Endodermal cell (in vitro differentiated cells): Measurements from ENCODE around the gene SEZ6L. TPM values are rescaled to one million over a fixed set of nuclear protein-coding genes. Genes with fewer than 3 reads are reported as not detected.

Experiments
- DNase-seq: peaks from one replicate; pipeline ENCODE4 v3.0.0-alpha.2; 2017
- H3K27ac ChIP-seq: 2 replicates; pipeline ENCODE4 v1.5.1; 2013; ENCODE audit warnings: mild to moderate bottlenecking, low read depth, low read length, moderate library complexity
- H3K27me3 ChIP-seq: 2 replicates; pipeline ENCODE4 v1.6.1; 2013; ENCODE audit warnings: mild to moderate bottlenecking, low read length, moderate library complexity; ENCODE audit not compliant: insufficient read depth, control insufficient read depth, poor library complexity, severe bottlenecking
- H3K36me3 ChIP-seq: 2 replicates; pipeline ENCODE4 v1.7.0; 2013; ENCODE audit warnings: mild to moderate bottlenecking, low read length, moderate library complexity; ENCODE audit not compliant: control insufficient read depth, insufficient read depth
- H3K4me1 ChIP-seq: one replicate; pipeline ENCODE4 v1.7.0; 2013; ENCODE audit warnings: low read length; ENCODE audit not compliant: control insufficient read depth, insufficient read depth
- H3K4me3 ChIP-seq: 2 replicates; pipeline ENCODE4 v1.5.1; 2013; ENCODE audit warnings: mild to moderate bottlenecking, low read length, moderate library complexity
- H3K9ac ChIP-seq: 2 replicates; pipeline ENCODE4 v1.6.1; 2013; ENCODE audit warnings: mild to moderate bottlenecking, low read length, moderate library complexity; ENCODE audit not compliant: poor library complexity, severe bottlenecking; ENCODE audit errors: extremely low read depth
- H3K9me3 ChIP-seq: 2 replicates; pipeline ENCODE4 v1.6.1; 2013; ENCODE audit warnings: mild to moderate bottlenecking, low read length, moderate library complexity; ENCODE audit not compliant: control insufficient read depth
- H3K27ac Mint-ChIP-seq: 2 replicates; pipeline ENCODE4 v1.8.0; 2020; ENCODE audit warnings: mixed read lengths
- H3K27me3 Mint-ChIP-seq: 2 replicates; pipeline ENCODE4 v1.8.0; 2021; ENCODE audit warnings: mild to moderate bottlenecking, mixed read lengths; ENCODE audit not compliant: insufficient read depth
- H3K36me3 Mint-ChIP-seq: 2 replicates; pipeline ENCODE4 v1.8.0; 2020; ENCODE audit warnings: low read depth, mixed read lengths
- H3K4me1 Mint-ChIP-seq: 2 replicates; pipeline ENCODE4 v1.8.0; 2020; ENCODE audit warnings: mixed read lengths
- H3K4me3 Mint-ChIP-seq: 2 replicates; pipeline ENCODE4 v1.8.0; 2020; ENCODE audit warnings: mild to moderate bottlenecking, moderate library complexity, mixed read lengths
- H3K9me3 Mint-ChIP-seq: 2 replicates; pipeline ENCODE4 v1.8.0; 2020; ENCODE audit warnings: mild to moderate bottlenecking, mixed read lengths
- CTCF ChIP-seq: fragments of 200-600 bp; sonication (generic); conservative IDR thresholded peaks from 2 replicates; pipeline ENCODE4 v1.5.0; 2021; ENCODE audit warnings: antibody characterized with exemption, mild to moderate bottlenecking
- WGBS, 2 experiments: methylation state at CpG; one replicate each; pipeline versions ENCODE4 v1.1.5 to v1.1.7; 2013; ENCODE audit warnings: missing lambda C conversion rate in 2 of 2, mixed read lengths in 1 of 2; ENCODE audit not compliant: insufficient coverage in 1 of 2, insufficient read length in 1 of 2; 5-methylcytosine and 5-hydroxymethylcytosine counted together
- total RNA-seq, 2 donors: library from RNA; stranded (reverse); fragmentation: NEBNext Ultra II Directional in 1 of 2; extraction: Animal tissue kit (Norgen Biotek cat#: 25700) in 1 of 2; gene quantifications; 2 replicates in 1 of 2; 3 replicates in 1 of 2; pipeline ENCODE4 v1.2.1, GENCODE V29; 2021

SEZ6L gene
- total RNA-seq, 2 donors from 2014 or later: 32.1 to 39.4 TPM

DNA sequence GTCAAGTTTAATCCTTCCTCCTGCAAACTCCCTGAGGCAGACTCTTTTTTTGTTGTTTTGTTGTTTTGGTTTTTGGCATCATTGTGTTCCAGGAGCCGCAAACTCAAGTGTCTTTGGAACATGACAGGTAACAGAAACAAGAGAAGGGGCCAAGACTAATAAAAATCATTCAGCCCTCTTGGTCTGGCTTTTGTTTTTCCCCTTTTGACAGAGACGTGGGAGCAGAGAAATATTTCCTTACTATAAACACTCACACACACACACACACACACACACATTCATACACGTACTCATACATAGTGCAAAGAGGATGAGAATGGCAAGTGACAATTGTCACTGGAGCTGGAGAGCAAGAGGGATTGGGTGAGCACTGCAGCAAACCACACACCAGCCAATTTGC lies 249.4 kb downstream of the SEZ6L start:
- Histone ChIP-seq H3K4me3 (no peak overlapping the region), H3K27me3 (no peaks in the 10 kb centered on the region), H3K9ac (no peak overlapping the region), H3K9me3 (peaks cover 6% of the 10 kb centered on the region), H3K36me3 (no peaks in the 10 kb centered on the region), H3K27ac (no peak overlapping the region), H3K4me1 (no peaks in the 10 kb centered on the region)
- TF ChIP-seq CTCF: no peak
- no peak for DNase-seq
- Mint-ChIP-seq H3K4me3 (no peak overlapping the region), H3K9me3 (peaks cover 11% of the 10 kb centered on the region), H3K36me3 (no peaks in the 10 kb centered on the region), H3K4me1 (peaks cover 24% of the 10 kb centered on the region), H3K27ac (no peak overlapping the region), H3K27me3 (peaks cover 3% of the 10 kb centered on the region)
- WGBS, 2 experiments: 80 to 82% methylated on average over 1 to 3 of the region's 3 CpGs

- no peak for DNase-seq
These were observed 257.7 kb downstream of the SEZ6L start for GRCh38 chr22:26426924-26427323.

DNA sequence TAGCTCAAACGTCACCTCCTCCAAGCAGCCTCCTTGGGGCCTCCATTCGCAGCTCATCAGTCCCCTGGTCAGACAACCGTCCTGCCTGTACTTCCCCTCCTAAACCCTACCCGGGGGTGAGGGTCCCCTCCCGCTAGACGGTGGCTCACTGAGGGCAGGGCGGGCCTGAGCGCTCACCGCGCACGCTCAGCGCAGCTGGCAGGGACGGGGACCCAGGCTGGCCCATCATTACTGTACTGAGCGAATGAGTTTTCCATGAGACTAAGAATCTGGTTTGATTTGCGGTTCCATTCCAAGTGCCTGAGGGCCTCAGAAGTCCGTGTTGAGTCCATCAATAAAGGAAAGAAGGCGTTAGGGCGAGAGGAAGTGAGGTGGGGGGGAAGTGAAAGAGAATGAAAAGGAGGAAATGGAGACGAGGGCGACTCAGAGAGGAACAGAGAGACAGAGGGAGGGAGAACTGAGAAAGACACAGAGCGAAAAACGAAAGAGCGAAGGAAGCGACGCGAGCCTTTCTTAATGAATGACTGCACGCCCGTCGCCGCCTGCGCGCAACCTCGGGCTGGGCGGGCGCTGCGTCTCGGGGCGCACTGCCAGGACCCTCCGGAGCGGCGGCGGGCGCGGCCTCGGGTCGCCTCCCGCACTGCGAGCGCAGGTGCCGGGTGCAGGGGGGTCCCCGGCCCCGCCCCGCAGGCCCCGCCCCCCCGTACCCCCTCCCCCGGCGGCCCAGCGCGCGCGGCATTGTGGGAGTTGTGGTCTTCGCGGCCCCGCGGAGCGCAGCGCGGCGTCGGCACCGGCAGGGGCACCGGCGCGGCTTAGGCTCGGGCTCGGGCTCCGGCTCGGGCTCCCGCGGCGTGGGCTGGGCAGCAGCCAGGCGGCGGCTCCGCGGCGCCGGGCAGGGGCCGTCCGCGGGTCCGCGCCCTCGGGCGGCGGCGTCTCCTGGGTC lies 259.5 kb downstream of the SEZ6L start, which contains the start of gene ASPHD2:
TSS of gene ASPHD2 (plus strand) at position 746 of the 943 bp plus-strand sequence. CDS start 4,356 bp downstream, outside the sequence.
- Histone ChIP-seq H3K36me3 (no peaks in the 10 kb centered on the region), H3K4me1 (no peaks in the 10 kb centered on the region), H3K9me3 (no peaks in the 10 kb centered on the region), H3K27me3 (no peaks in the 10 kb centered on the region), H3K27ac (peak within 1 kb of the TSS; percentile 21), H3K9ac (peak within 1 kb of the TSS; percentile 64), H3K4me3 (peak within 1 kb of the TSS; percentile 83)
- DNase-seq: peak; percentile 89
- peak within 1 kb of the TSS; percentile 95 for H3K27ac Mint-ChIP-seq
- 3 to 14% methylated on average over 18 to 89 of the region's 96 CpGs for WGBS, 2 experiments
- peaks cover 3% of the 10 kb centered on the region for H3K36me3 Mint-ChIP-seq
- H3K9me3 Mint-ChIP-seq: no peaks in the 10 kb centered on the region
- H3K4me1 Mint-ChIP-seq: peaks cover 20% of the 10 kb centered on the region
- peak within 1 kb of the TSS; percentile 79 for H3K4me3 Mint-ChIP-seq
- no peak for TF ChIP-seq CTCF
- peaks cover 8% of the 10 kb centered on the region for H3K27me3 Mint-ChIP-seq

More at GRCh38 chr22:26426924-26427323, 257.7 kb downstream of the SEZ6L start:
- TF ChIP-seq CTCF: no peak
- no peak overlapping the region for H3K4me3 ChIP-seq
- Mint-ChIP-seq H3K27ac (no peak overlapping the region), H3K36me3 (no peaks in the 10 kb centered on the region), H3K27me3 (peaks cover 11% of the 10 kb centered on the region), H3K4me1 (peaks cover 18% of the 10 kb centered on the region), H3K9me3 (peaks cover 11% of the 10 kb centered on the region), H3K4me3 (no peak overlapping the region)
- H3K9ac ChIP-seq: no peak overlapping the region
- H3K4me1 ChIP-seq: no peaks in the 10 kb centered on the region
- H3K27me3 ChIP-seq: no peaks in the 10 kb centered on the region
- H3K27ac ChIP-seq: no peak overlapping the region
- H3K36me3 ChIP-seq: no peaks in the 10 kb centered on the region
- peaks cover 6% of the 10 kb centered on the region for H3K9me3 ChIP-seq
